HG03103 (cell line): ENCODE data around the gene SRSF4.

Source experiments
- ATAC-seq: cut with Tn5 transposase; IDR thresholded peaks from one replicate; pipeline ENCODE4 v1.9.1; 2021; ENCODE audit warnings: low read depth; ENCODE audit not compliant: unreplicated experiment

SRSF4 gene

GRCh38 chr1:29100487-29100886 lies 81.2 kb downstream of the SRSF4 start:
- ATAC-seq = no peak

GRCh38 chr1:29099286-29099685 lies 82.4 kb downstream of the SRSF4 start:
- no peak for ATAC-seq
